ENCODE results near the gene CARMIL1.

DNA sequence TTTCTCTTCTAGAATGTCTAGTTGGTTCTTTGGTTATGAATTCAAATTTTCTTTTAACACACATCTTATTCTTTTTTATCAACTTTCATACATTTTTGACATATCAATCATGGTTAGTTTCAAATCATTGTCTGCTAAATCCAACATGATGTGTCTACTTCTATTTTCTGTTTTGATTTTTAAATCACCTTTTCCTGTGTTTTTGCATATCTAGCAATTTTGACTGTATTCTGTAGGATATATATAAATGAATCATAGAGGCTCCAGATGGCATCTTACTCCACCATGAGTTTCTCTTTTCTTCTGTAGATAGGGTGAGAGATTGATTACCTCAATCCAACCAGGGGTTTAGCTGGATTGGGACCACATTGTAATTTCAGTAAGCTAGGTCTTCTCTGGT lies 34.3 kb upstream of the CARMIL1 start:
- TF ChIP-seq, protein P1, sequence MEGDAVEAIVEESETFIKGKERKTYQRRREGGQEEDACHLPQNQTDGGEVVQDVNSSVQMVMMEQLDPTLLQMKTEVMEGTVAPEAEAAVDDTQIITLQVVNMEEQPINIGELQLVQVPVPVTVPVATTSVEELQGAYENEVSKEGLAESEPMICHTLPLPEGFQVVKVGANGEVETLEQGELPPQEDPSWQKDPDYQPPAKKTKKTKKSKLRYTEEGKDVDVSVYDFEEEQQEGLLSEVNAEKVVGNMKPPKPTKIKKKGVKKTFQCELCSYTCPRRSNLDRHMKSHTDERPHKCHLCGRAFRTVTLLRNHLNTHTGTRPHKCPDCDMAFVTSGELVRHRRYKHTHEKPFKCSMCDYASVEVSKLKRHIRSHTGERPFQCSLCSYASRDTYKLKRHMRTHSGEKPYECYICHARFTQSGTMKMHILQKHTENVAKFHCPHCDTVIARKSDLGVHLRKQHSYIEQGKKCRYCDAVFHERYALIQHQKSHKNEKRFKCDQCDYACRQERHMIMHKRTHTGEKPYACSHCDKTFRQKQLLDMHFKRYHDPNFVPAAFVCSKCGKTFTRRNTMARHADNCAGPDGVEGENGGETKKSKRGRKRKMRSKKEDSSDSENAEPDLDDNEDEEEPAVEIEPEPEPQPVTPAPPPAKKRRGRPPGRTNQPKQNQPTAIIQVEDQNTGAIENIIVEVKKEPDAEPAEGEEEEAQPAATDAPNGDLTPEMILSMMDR (IDR thresholded peaks at IDR 0.05) = no peak
- TF ChIP-seq POLR2A (IDR thresholded peaks at IDR 0.05) (no peak), POLR2AphosphoS5 (IDR thresholded peaks at IDR 0.05) (no peak)

Measured in suprapubic skin (tissue), 4 donors.